Gastroesophageal sphincter (tissue), 2 donors: Measurements from ENCODE around the gene TAS1R1.

ENCODE experiments used
- EP300 ChIP-seq: sonication (generic); formaldehyde crosslinking; IDR thresholded peaks from one replicate; pipeline ENCODE4 v1.6.1; 2017; ENCODE audit warnings: antibody characterized with exemption, mild to moderate bottlenecking
- POLR2AphosphoS5 ChIP-seq: sonication (generic); formaldehyde crosslinking; IDR thresholded peaks from one replicate; pipeline ENCODE4 v1.6.1; 2017; ENCODE audit warnings: antibody characterized with exemption

DNA sequence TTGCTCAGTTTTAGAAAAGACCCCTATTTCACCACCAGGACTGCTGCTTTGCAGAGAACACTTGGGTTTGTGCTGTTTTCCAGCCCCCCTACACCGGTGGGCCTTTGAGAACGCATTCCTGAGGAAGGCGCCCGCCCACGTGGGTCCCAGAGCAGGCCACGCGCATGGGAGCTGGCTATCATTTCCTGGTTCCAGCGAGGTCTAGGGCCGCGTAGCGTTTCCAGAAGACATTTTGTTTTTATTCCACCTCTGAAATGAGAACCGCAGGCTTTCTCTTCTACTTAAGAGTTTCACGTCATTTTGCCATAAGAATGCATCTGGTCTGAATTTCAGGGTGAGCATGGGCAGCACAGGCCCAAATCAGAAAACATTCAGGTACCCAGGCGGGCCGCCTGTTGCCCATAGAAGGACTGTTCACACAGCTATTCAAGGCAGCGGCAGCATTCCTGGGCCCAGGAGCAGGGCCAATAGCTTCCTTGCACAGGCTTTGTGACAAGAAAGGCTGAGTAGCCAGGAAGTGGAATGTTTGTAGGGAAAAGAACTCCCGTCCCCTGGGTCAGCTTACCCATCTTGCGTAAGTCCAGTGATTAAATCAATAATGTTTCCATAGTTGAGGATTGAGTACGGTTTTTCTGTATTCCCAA is 48.9 kb downstream of the TAS1R1 start:
- TF ChIP-seq POLR2AphosphoS5 (peak; percentile 86), EP300 (peak; percentile 36)
